Activated naive CD4-positive, alpha-beta T cell treated with anti-CD3 and anti-CD28 coated beads, Interleukin-2, amount 10 ng/mL, durations not matched to agents 7 days and 5 days (primary cell): Measurements from ENCODE around the gene PAOX.

Source experiments
- CTCF ChIA-PET: fragments of 350-600 bp; sonication (Branson Sonifier 250); formaldehyde crosslinking; loops from one replicate; lab custom pipeline; 2021; ENCODE audit warnings: antibody characterized with exemption; lab: Charles Lee
- DNase-seq: peaks from one replicate; pipeline ENCODE4 v3.0.0-alpha.2; 2020
- H3K27ac Mint-ChIP-seq: one replicate; pipeline ENCODE4 v1.8.0; 2021; ENCODE audit warnings: mild to moderate bottlenecking, moderate library complexity, mixed read lengths
- H3K27me3 Mint-ChIP-seq: one replicate; pipeline ENCODE4 v1.8.0; 2021; ENCODE audit warnings: mild to moderate bottlenecking, mixed read lengths
- H3K36me3 Mint-ChIP-seq: one replicate; pipeline ENCODE4 v1.8.0; 2021; ENCODE audit warnings: mixed read lengths
- H3K4me1 Mint-ChIP-seq: one replicate; pipeline ENCODE4 v1.8.0; 2021; ENCODE audit warnings: mixed read lengths
- H3K4me3 Mint-ChIP-seq: one replicate; pipeline ENCODE4 v1.8.0; 2021; ENCODE audit warnings: mild to moderate bottlenecking, moderate library complexity, mixed read lengths
- H3K9me3 Mint-ChIP-seq: one replicate; pipeline ENCODE4 v1.8.0; 2021; ENCODE audit warnings: mixed read lengths

Gene PAOX

DNA sequence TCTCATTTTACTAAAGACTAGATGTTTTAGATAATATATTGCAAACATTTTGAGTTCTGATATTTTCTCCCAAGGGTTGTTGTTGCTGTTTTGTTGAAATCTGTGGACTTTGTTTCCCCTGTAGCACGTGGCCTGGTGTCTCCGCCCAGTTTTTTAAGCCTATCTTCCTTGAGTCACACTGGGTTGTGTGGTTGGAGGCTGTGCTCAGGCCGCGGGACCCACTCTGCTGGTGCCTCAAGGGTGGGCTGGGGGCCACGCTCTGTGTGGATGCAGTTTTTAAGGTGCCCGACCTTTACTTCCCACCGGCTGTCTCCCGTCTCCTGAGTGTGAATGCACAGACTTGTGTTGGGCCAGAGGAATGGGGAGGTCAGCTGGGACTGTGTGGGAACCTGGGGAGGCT, 36.1 kb upstream of the PAOX start:
- CTCF ChIA-PET = no interaction called here
- Mint-ChIP-seq H3K4me1 (peaks cover 4% of the 10 kb centered on the region), H3K36me3 (no peaks in the 10 kb centered on the region), H3K9me3 (no peaks in the 10 kb centered on the region), H3K27ac (no peak overlapping the region), H3K4me3 (no peak overlapping the region), H3K27me3 (peaks cover 54% of the 10 kb centered on the region)
- DNase-seq = no peak

DNA sequence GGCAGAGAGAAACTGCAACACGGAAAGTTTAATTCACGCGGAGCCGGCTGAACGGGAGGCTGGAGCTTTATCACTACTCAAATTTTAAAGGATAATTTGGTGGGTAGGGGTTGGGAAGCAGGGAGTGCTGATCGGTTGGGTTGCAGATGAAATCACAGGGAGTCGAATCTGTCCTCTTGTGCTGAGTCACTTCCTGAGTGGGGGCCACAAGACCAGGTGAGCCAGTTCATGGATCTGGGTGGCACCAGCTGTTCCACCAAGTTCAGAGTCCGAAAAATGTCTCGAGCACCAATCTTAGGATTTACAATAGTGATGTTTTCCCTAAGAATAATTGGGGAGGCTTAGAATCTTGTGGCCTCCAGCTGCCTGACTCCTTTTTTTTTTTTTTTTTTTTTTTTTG, 35.5 kb upstream of the PAOX start:
- no peak overlapping the region for H3K4me3 Mint-ChIP-seq
- no peaks in the 10 kb centered on the region for H3K36me3 Mint-ChIP-seq
- no peaks in the 10 kb centered on the region for H3K9me3 Mint-ChIP-seq
- CTCF ChIA-PET = no interaction called here
- no peak for DNase-seq
- peaks cover 55% of the 10 kb centered on the region for H3K27me3 Mint-ChIP-seq
- H3K4me1 Mint-ChIP-seq = peaks cover 4% of the 10 kb centered on the region
- peak overlapping the region; percentile 65 for H3K27ac Mint-ChIP-seq

DNA sequence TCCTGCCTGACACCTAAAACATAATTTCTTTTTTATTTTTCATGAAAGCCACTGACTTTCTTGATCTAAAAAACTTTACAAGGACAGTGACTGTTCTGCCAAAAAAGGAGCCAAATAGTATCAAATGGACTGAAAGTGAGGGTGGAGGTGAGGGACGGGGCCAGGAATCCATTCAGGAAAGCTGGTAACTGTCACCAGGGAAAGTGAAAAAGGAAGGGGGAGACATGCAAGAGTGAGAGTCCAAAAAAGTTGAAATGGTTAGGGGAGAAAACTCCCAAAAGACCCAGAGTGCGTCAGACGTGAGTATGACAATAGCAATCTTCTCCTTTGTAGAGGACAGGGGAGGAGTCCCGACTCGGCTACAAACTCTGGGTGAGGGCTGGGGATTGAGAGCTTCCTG, 34.8 kb upstream of the PAOX start:
- Mint-ChIP-seq H3K4me3 (no peak overlapping the region), H3K9me3 (no peaks in the 10 kb centered on the region), H3K27ac (no peak overlapping the region), H3K27me3 (peaks cover 59% of the 10 kb centered on the region), H3K36me3 (no peaks in the 10 kb centered on the region), H3K4me1 (peaks cover 4% of the 10 kb centered on the region)
- CTCF ChIA-PET = no interaction called here
- no peak for DNase-seq

GRCh38 chr10:133346413-133346812, 32.6 kb upstream of the PAOX start:
- no peak for DNase-seq
- H3K9me3 Mint-ChIP-seq = no peaks in the 10 kb centered on the region
- CTCF ChIA-PET = no interaction called here
- no peaks in the 10 kb centered on the region for H3K36me3 Mint-ChIP-seq
- H3K27me3 Mint-ChIP-seq = peaks cover 62% of the 10 kb centered on the region
- no peak overlapping the region for H3K4me3 Mint-ChIP-seq
- no peak overlapping the region for H3K27ac Mint-ChIP-seq
- H3K4me1 Mint-ChIP-seq = peaks cover 4% of the 10 kb centered on the region

GRCh38 chr10:133347710-133348517, 31.1 kb upstream of the PAOX start:
- CTCF ChIA-PET = interaction anchor here (1.0 kb wide), 1 partner anchor 18 kb away, joined by 3 read pairs; no protein-coding TSS in a partner anchor
- Mint-ChIP-seq H3K27ac (no peak overlapping the region), H3K4me1 (peaks cover 4% of the 10 kb centered on the region), H3K4me3 (no peak overlapping the region), H3K36me3 (no peaks in the 10 kb centered on the region), H3K27me3 (peaks cover 58% of the 10 kb centered on the region), H3K9me3 (no peaks in the 10 kb centered on the region)
- no peak for DNase-seq

GRCh38 chr10:133349160-133349568, 29.9 kb upstream of the PAOX start:
- H3K27ac Mint-ChIP-seq = no peak overlapping the region
- no peak overlapping the region for H3K4me3 Mint-ChIP-seq
- DNase-seq = no peak
- no peaks in the 10 kb centered on the region for H3K9me3 Mint-ChIP-seq
- CTCF ChIA-PET = no interaction called here
- peaks cover 46% of the 10 kb centered on the region for H3K27me3 Mint-ChIP-seq
- H3K4me1 Mint-ChIP-seq = no peaks in the 10 kb centered on the region
- no peaks in the 10 kb centered on the region for H3K36me3 Mint-ChIP-seq

GRCh38 chr10:133349577-133350011, 29.5 kb upstream of the PAOX start:
- Mint-ChIP-seq H3K36me3 (no peaks in the 10 kb centered on the region), H3K27me3 (peaks cover 41% of the 10 kb centered on the region), H3K9me3 (no peaks in the 10 kb centered on the region), H3K4me1 (no peaks in the 10 kb centered on the region), H3K27ac (no peak overlapping the region), H3K4me3 (no peak overlapping the region)
- CTCF ChIA-PET = no interaction called here
- no peak for DNase-seq

GRCh38 chr10:133350283-133350949, 28.6 kb upstream of the PAOX start:
- no peak overlapping the region for H3K4me3 Mint-ChIP-seq
- no peaks in the 10 kb centered on the region for H3K9me3 Mint-ChIP-seq
- H3K27me3 Mint-ChIP-seq = peaks cover 33% of the 10 kb centered on the region
- no peaks in the 10 kb centered on the region for H3K36me3 Mint-ChIP-seq
- DNase-seq = no peak
- H3K4me1 Mint-ChIP-seq = no peaks in the 10 kb centered on the region
- no peak overlapping the region for H3K27ac Mint-ChIP-seq
- CTCF ChIA-PET = no interaction called here

GRCh38 chr10:133350950-133351329, 28.1 kb upstream of the PAOX start:
- no peaks in the 10 kb centered on the region for H3K36me3 Mint-ChIP-seq
- no peak for DNase-seq
- no peak overlapping the region for H3K4me3 Mint-ChIP-seq
- H3K9me3 Mint-ChIP-seq = no peaks in the 10 kb centered on the region
- CTCF ChIA-PET = no interaction called here
- peaks cover 28% of the 10 kb centered on the region for H3K27me3 Mint-ChIP-seq
- H3K4me1 Mint-ChIP-seq = no peaks in the 10 kb centered on the region
- H3K27ac Mint-ChIP-seq = no peak overlapping the region

DNA sequence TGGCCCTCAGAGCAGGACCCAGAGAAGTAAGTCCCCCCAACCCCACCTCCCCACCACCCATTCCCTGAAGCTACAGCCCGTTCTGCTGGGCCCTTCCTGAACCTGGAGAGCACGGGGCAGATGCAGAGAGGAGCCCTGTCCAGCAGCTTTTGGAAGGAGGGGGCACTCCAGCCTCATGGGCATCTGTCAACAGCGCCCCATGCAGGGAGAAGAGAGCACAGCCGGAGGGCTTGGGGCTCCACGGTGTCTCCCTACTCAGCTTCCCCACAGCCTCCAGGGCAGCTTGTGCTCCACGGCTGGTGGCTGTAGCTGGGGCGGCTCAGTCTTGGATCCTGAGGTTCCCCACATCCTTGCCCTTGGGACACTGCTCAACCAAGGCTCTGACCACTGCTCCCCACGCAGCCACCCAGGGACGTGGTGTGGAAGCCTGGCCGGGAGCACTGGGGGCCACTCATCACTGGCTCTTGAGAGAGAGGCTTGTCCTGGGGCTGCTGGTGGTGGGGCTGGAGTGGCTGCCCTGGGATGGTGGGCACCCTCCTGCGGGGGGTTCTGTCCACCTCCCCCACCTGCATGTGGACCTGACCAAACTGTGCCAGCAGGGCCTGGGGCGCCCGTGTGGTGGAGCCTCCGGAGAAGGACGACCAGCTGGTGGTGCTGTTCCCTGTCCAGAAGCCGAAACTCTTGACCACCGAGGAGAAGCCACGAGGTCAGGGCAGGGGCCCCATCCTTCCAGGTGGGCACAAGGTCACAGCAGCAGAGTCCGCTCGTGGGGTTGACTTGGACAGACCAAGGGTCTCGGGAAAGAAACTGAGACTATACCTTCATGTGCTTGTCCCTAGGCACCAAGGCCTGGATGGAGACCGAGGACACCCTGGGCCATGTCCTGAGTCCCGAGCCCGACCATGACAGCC, 27.4 kb upstream of the PAOX start:
- Mint-ChIP-seq H3K4me3 (no peak overlapping the region), H3K27me3 (peaks cover 25% of the 10 kb centered on the region), H3K9me3 (no peaks in the 10 kb centered on the region), H3K4me1 (peaks cover 3% of the 10 kb centered on the region), H3K27ac (no peak overlapping the region), H3K36me3 (no peaks in the 10 kb centered on the region)
- no peak for DNase-seq
- CTCF ChIA-PET = interaction anchor here (3.5 kb wide), 1 partner anchor 22 kb away, joined by 12 read pairs; no protein-coding TSS in a partner anchor

DNA sequence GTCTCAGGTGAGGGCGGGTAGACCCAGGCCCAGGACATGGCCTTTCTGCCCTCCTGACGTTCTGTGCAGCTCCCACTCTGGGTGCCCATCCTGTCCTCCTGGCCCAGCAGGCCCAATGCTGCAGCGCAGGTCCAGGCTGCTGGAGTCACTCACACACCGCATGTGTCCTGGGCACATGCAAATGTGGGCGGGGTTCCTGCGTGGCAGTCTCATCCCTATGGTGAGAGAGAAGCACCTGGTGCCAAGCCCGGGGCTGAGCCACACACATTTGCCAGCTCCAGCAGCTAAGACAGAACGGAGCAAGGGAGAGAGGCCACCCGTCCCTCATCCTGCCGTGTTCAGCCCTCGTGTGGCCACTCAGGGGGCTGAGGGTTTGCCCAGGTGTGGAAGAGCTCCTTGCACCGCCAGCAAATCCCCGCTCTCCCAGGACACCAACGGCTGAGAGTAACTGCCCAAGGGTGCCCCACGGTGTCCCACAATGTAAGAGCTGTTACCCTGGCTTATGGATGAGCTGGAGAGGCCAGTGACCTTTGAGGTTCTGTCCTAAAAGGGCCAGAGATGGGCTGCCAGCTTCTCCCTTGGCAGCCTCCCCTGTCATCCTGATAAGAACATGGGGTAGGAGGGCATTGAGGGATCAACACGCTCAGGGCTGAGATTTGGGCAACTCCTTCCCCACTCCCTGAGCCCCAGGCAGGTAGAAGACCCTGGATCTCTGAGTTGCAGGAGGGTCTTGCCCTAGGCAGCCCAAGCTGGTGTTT, 25.7 kb upstream of the PAOX start:
- H3K36me3 Mint-ChIP-seq = no peaks in the 10 kb centered on the region

DNA sequence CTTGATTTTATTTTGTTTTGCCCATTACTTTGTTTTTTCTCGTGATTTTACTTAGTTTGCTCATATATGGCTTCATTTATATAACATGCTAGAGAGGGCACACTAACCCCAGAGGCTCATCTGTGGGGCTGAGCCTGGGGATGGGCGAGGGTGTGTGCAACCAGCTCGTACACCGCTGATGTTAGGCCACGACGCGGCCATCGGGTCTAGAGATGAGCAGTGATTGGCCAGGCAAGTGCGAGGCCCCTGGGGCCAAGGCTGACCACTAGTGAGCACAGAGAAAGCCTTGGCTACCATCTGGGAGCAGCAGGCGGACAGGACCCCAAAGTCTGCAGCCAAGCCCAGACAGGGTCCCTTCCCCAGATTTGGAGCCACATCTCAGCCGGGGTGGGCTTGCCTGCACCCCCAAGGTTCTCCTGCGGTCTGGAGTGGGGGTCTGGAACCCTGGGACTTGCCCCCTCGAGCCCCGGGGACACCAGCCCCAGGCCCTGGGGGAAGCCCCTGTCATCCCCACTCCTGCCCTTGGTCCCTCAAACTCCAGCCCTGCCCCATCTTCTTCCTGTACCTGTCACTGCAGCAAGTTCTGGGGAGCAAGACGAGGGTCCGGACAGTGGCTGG, 25.0 kb upstream of the PAOX start:
- Mint-ChIP-seq H3K9me3 (no peaks in the 10 kb centered on the region), H3K4me1 (peaks cover 6% of the 10 kb centered on the region), H3K36me3 (no peaks in the 10 kb centered on the region), H3K27me3 (peaks cover 12% of the 10 kb centered on the region), H3K4me3 (no peak overlapping the region), H3K27ac (no peak overlapping the region)
- no peak for DNase-seq
- CTCF ChIA-PET = interaction anchor here (0.7 to 3.5 kb wide), 2 partner anchors 25 to 258 kb away, joined by 3 to 12 read pairs; no protein-coding TSS in a partner anchor

More for the DNA sequence above, 25.7 kb upstream of the PAOX start:
- Mint-ChIP-seq H3K9me3 (no peaks in the 10 kb centered on the region), H3K27ac (no peak overlapping the region), H3K4me1 (peaks cover 6% of the 10 kb centered on the region), H3K27me3 (peaks cover 14% of the 10 kb centered on the region), H3K4me3 (no peak overlapping the region)
- DNase-seq = no peak
- CTCF ChIA-PET = interaction anchor here (0.7 to 3.5 kb wide), 2 partner anchors 24 to 258 kb away, joined by 3 to 12 read pairs; no protein-coding TSS in a partner anchor

DNA sequence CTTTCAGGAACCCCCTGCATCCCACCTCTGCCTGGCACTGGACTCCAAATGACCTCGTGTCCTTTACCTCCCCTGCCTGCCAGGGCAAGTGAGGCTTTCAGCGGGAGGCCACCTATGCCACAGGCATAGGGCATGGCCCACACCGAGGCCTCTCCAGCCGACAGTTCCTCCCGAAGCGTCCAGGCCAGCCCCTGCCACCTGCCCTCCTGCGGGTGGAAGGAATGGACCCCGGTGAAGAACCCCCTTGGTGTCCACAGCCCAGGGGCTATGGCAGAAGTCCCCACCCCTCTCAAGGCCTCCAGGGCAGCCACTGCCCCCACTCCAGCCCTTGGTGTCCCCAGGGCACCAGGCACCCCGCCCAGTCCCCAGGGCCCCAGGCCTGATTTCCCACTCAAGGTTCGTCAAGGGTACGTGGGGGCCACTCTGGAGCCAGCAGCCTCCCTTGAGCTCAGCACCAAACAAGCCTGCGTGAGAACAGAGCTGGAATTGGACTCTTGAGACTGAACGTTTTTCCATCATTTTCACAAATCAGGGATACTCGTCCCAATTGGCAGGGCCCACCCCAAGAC, 24.3 kb upstream of the PAOX start:
- no peak for DNase-seq
- peaks cover 8% of the 10 kb centered on the region for H3K27me3 Mint-ChIP-seq
- no peaks in the 10 kb centered on the region for H3K36me3 Mint-ChIP-seq
- no peaks in the 10 kb centered on the region for H3K9me3 Mint-ChIP-seq
- H3K4me1 Mint-ChIP-seq = peaks cover 6% of the 10 kb centered on the region
- H3K4me3 Mint-ChIP-seq = no peak overlapping the region
- no peak overlapping the region for H3K27ac Mint-ChIP-seq
- CTCF ChIA-PET = interaction anchor here (3.5 kb wide), 1 partner anchor 26 kb away, joined by 12 read pairs; no protein-coding TSS in a partner anchor
